Fibroblast of peridontal ligament (primary cell): Measurements from ENCODE around the gene PLEKHA8.

Experiments
- DNase-seq: peaks from one replicate; pipeline ENCODE4 v3.0.0-alpha.2; 2010; ENCODE audit errors: extremely low read depth

Gene PLEKHA8

DNA sequence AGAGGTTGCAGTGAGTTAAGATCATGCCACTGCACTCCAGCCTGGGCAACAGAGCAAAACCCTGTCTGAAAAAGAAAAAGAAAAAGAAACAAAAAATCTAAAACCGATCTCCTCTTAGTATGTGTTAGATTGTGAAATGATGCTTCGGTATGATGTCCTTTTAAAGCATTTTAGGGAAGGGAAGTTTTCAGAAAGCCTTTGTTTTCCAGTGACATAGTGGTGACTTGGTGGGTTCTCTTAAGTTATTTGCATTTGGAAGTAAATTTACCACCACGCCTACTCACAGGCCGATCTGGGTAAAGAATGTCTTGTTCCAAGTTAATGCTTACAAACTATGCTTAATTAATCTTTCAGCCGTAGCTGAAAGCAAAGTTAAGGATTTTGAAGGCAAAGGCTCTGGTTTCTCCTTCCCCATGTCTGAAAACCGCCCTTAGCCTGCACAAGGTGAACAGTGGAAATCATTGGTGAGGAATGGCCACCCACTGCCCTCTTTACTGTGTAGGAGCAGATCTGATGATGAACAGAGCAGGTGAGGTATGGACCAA, 117.3 kb downstream of the PLEKHA8 start:
- DNase-seq, result no peak

- DNase-seq, result no peak
Measured at GRCh38 chr7:30146127-30146612, 118.0 kb downstream of the PLEKHA8 start.

DNA sequence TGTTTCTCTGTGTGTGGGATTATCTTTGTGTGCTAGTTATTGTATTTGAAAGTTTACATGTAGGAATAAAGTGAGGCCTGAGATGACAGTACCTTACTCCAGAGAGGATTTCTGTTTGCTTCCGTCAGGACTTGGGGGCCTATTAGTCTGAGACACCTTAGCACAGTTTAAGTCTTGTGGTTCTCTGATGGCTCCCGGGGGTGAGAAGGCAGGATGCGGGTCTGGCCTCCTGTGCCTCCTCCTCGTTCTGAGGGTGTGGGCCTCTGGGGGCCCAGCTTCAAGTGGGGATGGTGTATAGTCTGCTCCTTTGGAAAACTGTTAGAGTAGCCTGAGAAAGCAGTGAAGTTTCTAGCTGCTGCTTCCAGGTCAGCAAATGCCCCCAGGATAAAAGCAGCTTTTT, 119.0 kb downstream of the PLEKHA8 start:
- DNase-seq, result no peak

- no peak for DNase-seq
Measured at GRCh38 chr7:30147785-30148184, 119.6 kb downstream of the PLEKHA8 start.

GRCh38 chr7:30148426-30148825, 120.2 kb downstream of the PLEKHA8 start:
- no peak for DNase-seq

DNA sequence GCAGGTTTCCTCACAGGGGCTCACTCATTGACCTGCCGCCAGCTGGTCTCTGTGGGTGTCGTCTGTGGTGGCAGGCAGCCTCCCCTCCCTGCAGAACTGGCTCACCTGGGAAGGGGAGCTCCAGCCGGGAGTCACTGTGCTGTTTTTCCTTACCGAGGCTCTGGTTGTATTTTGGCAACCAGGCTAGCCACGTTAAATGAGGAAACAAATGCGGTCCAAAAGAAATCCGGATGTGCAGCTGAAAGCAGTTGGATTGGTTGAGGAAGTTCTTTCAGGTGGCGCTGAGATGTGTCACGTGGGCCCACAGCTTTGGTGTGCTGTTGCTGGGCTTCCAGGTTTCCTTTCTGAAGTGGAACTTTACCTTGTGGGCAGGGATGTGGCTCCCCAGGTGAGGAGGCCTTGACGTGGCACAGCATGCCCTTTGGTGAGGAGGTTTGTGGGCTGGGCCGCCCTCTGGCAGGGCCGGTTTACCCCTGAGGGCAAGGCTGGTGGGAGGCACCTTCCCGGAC, 120.8 kb downstream of the PLEKHA8 start:
- DNase-seq, result no peak

- no peak for DNase-seq
Measured at GRCh38 chr7:30149640-30150272, 121.5 kb downstream of the PLEKHA8 start.

DNA sequence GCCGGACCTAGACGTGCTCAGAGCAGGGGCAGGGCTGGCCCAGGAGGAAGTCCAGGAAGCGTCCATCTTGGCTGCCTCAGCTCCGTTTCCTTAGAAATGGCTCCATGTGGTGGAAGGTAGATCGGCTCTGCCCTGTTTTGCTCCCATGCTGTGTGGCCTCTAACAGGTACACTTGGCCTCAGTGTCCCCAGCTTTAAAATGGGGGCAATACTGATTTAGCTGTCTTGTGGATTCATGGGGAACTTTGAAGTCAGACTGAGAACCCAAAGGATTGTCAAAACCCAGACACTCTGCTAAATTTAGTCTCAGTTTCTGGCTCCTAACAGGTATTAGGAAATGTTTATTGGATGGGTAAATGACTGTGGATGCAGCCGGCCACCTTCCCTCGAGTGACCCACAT, 122.5 kb downstream of the PLEKHA8 start:
- no peak for DNase-seq

DNA sequence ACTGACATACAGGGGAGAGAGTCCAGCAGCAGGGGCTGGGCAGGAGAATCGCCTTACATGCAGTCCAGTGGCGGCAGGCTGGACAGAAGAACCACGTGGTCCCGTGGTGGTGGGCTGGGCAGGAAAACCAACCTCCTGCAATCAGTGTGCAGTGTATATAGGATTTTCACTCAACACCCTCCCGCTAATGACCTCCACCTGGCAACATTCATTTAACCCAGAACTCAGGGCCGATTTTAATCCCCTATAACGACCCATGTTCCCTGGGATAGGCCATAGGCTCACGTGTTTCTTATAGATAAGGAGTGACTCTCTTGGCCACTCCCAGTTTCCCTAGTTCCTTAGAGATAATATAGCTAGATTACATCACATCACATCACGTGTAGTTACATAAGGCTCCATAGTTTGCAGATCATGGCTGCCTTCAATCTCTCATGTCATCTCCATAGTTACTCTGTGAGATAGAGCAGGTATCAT, 125.9 kb downstream of the PLEKHA8 start:
- no peak for DNase-seq

GRCh38 chr7:30155481-30155880, 127.3 kb downstream of the PLEKHA8 start:
- DNase-seq, result no peak

- DNase-seq, result no peak
Measured at GRCh38 chr7:30157204-30157603, 129.0 kb downstream of the PLEKHA8 start.

GRCh38 chr7:30159163-30159562, 131.0 kb downstream of the PLEKHA8 start:
- no peak for DNase-seq

DNA sequence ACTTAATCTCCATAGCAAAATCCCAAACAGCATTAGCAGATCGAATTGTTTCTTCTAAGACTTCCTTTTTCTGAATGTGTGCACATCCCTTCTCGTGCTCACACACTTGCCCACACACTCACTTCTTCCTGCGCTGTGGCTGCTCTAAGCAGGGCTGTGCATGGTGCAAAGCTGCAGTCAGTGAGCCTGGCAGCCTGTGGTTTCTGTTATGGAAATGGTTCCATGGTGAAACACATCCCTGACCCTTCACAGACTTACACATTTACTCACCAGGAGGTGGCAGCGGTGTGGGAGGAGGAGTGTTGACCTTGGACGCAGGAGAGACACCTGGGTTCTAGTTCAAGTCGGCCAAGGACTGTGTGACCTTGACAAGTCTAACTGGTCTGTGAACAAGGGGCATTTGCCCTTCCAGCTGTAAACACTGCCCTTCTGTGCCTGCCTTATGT, 131.5 kb downstream of the PLEKHA8 start:
- peak; percentile 35 for DNase-seq

- DNase-seq, result no peak
Measured at GRCh38 chr7:30160329-30160728, 132.1 kb downstream of the PLEKHA8 start.

DNA sequence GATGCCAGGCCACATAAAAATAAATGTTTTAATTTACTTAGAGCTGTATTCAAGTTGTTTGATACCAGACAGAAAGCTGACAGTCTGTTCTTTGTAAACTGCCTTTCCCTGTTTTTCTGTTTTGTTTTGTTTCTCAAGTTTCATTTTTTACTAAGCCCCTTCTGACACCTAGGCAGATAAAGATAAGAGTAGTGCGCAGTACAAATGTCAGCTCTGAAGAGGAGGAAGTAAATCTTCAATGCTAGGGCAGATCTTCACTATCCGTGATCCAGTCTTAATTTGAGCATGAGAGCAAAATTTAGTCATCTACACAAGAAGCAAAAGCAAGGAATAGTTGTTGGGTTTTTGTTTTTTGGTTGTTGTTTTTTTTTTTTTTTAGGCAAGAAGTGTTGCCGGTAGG, 133.9 kb downstream of the PLEKHA8 start:
- DNase-seq, result no peak

DNA sequence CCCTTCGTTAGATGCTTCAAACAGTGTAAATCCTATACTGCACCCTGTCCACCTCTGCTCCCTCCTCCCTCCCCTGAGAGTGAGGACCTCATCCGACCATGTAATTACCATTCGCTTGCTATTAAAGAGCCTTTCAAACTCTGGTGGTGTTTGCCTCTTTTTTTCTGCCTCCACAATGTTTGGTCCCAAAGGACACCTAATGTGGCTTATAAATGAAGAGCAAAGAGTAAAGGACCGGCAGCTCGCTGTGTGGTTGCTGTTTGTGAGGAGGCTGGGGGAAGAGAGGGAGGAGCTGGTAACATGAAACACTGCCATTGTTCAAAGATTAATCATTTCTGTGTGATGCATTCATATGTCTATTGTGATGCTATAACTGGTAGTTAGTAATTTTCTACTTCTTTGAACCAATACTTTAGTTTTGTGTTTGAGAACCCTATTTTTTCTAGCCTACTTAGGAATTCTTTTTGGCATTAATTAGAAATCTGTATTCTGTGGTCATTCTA, 134.5 kb downstream of the PLEKHA8 start:
- peak; percentile 83 for DNase-seq

GRCh38 chr7:30163231-30163894, 135.2 kb downstream of the PLEKHA8 start:
- peak; percentile 23 for DNase-seq

DNA sequence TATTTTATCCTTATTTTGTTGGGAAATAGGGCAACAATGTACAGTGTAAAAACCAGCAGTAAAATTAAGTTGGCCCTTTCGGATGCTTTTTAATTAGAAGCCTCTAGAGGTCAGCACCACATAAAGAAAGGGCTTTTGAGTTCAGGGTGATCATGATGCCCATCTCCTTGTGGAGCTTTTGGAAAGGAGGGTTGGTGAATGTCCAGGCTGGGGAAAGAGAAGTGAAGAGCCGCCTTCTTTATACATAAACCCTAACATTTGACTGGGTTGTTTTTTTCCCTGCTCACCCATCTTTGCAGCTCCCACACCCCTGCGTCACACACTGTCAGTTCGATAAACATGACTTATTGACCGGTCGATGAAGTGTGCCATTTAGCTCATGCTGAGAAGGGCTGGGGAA, 136.4 kb downstream of the PLEKHA8 start:
- DNase-seq, result peak; percentile 82

DNA sequence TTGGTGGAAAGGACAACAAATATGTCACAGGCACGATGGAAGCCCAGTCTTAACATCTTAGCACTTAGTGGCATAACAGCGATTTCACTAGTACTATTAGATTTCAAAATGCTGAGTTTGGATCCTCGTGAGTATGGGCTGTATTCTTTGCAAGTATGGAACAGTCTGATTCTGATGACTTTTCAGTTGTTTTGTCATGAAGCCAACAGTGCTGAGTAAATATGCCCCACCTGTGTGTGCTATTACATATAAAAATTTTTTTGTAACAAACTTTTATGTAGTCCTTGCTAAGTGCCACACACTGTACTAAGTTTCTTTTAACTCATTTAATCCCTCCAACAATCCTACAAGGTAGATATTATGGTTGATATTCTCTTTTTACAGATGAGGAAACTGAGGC, 137.4 kb downstream of the PLEKHA8 start:
- DNase-seq, result no peak

DNA sequence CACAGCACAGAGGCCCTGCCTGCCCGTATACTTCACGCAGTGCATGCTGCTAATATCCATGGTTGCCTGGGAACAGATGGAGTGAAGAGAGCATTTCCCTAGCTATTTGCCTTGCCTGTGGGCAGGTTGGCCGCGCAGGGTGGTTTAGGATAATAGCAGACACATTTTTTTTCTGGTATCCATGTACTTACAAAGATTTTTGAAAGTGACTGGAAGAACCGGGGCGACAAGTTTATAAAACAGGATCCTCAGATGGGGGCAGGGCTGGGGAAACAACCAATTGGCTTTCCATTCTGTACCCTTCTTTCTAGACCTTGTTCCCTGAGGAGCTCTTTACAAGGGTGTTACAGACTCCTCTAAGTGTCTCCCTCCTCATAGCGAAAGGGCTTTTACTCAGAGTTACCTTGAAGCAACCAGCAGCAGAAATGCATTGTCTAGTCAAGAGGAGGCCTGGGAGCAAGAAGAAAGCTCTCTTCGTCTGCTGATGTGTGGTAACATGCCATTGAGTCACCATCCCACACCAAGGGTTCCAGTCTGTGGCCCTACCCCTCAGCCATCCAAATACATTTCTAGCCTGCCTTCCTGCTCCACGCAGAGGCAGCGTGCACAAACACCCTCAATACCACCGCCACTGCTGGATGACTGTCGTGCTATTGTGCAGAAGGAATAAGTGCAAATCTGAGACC, 138.1 kb downstream of the PLEKHA8 start:
- DNase-seq, result no peak

- DNase-seq, result no peak
Measured at GRCh38 chr7:30166841-30167235, 138.6 kb downstream of the PLEKHA8 start.

DNA sequence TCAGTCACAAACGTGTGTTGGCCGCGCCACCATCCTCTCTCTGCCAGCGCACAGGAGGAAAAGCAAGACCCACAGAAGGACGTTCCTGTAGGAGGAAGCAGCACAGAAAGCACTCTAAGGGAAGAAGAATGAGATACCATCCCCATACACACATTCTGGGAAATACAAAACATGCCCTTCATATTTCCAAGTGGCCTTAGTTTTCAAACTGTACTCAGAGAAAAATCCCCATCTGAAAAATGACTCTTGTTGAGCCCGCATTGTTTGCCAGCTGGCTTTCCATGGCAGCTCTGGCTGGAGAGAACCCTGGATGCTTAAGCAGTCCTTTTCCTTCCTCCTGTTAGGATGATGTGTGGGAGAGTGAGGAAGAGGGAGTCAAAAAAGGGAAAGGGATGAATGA, 139.7 kb downstream of the PLEKHA8 start:
- no peak for DNase-seq
